Urothelium cell line (cell line): Measurements from ENCODE around the gene FBXO38.
A peak's percentile ranks its signal among the peaks of the same experiment; 100 is the strongest.

ENCODE experiments used
- DNase-seq: peaks from one replicate; pipeline ENCODE4 v3.0.0; 2011; ENCODE audit warnings: low spot score, mixed read lengths
- FAIRE-seq: peaks from 2 replicates; lab custom pipeline; 2011; peaks lifted over from hg19 to GRCh38; lab: Jason Lieb, UNC

FBXO38 gene

GRCh38 chr5:148381906-148382305 lies 1.9 kb upstream of the FBXO38 start:
- peak; percentile 22 for DNase-seq
- FAIRE-seq = no peak

- peak; percentile 3 for DNase-seq
- no peak for FAIRE-seq
Observed at GRCh38 chr5:148382961-148383360, 797 bp upstream of the FBXO38 start.

- DNase-seq (peak; percentile 11), FAIRE-seq (no peak)
Observed at GRCh38 chr5:148384380-148384737, 601 bp downstream of the FBXO38 start.

DNA sequence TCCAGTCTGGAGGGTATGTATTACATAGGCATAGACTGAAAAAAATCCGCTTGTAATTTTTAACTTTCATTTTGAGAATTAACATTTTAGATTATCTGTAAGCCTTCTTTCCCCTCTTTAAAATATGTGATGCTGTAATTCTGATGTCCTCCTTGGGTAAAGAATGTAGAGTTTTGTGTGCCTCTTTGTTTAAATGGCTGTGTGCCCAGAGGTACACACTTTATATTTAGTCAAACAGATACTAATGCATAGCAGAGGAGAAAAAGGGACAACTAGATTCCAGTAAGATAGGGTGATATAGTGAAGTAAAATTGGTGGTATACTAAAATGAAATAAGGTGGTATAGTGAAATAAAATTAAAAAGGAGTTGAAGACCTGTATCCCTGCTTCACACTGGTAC lies 1.3 kb downstream of the FBXO38 start:
- DNase-seq (no peak), FAIRE-seq (no peak)

DNA sequence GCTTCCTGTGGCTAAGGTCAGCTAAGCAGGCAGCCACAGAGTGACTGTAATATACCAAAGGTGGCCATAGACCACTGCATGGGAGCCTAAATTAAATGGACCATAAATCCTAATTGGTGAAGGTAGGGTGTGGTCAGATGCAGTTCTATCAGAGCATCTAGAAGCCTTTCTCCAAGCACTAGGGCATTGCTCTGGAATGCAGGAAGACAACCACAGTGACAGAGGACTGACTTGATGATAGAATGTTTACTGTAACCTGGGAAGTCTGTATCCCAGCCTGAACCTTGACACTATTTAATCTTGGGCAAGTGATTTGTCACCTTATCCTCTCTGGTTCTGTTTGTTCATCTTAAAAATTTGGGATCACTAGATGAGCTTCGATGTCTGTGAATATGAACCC lies 2.3 kb downstream of the FBXO38 start:
- no peak for FAIRE-seq
- no peak for DNase-seq

GRCh38 chr5:148387325-148387724 lies 3.6 kb downstream of the FBXO38 start:
- DNase-seq = no peak
- FAIRE-seq = no peak

- no peak for DNase-seq
- FAIRE-seq = no peak
Observed at GRCh38 chr5:148388696-148389095, 4.9 kb downstream of the FBXO38 start.

GRCh38 chr5:148390914-148391313 lies 7.2 kb downstream of the FBXO38 start:
- DNase-seq = no peak
- no peak for FAIRE-seq

DNA sequence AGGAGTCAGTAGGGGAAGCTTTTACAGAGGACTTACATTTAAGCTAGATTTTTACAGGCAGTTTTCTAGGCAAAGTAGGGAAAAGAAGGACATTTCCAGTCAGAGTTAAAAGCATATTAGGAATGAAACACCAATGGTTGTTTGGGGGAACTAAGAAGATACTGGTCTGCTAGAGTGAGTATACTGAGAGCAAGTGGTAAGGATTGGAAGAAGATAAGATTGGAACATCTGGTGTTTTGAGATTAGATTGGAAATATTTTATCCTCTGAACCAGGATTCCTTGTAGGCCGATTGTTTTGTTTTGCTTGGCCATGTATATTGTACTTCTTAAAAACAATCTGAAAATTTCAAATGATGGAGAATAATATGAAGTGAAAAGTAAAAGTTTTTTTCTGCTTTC lies 7.7 kb downstream of the FBXO38 start:
- no peak for DNase-seq
- no peak for FAIRE-seq

DNA sequence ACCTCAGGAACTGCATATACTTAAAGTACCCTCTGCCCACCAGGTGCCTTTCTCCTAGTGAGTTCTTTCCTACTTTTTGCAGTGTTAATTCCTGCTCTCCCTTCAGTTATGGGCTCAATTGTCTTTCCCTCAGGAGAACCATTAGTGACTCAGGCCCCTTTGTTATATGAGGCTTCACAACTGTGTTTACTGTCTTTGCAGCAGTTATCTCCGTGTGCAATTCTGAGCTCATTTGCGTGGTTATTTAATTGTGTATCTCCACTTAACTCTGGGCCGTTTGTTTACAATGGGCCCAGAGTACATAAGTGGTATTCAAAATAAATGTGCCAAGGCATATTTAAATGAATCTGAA lies 9.6 kb downstream of the FBXO38 start:
- DNase-seq (no peak), FAIRE-seq (no peak)

DNA sequence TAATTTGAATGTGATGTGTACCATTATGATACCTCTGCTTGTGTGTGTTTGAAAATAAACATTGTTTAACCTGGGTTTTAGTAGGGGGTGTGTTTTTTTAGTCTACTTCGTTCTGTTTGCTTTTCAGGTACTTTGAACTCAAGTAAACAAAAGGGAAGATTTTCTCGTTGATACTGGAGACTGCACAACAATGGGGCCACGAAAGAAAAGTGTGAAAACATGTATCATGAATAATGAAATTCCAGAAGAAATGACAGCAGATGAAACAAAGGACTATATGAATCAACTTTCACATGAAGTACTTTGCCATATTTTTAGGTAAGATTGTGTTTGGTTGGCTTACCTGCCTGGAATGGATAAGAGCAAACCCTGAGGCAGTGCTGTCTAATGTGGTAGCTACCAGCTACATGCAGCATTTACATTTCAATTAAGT lies 10.8 kb downstream of the FBXO38 start:
- FAIRE-seq (no peak), DNase-seq (no peak)

DNA sequence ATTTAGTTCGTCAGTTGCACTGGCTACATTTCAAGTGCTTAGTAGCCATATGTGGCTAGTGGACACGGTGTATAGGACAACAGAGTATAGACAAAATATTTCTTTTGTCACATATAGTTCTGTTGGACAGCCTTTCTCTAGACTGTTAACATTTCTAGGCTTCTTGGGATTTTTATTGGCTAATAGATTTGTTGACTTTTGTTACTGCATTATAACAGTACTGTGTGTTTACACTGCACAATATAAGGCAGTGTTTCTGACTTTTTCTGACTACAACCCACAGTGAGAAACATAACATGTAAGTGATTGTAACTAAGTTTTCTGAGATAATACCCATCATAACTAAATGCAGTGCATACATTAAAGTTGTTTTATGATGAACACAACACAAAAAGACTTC lies 11.3 kb downstream of the FBXO38 start:
- DNase-seq (no peak), FAIRE-seq (no peak)

DNA sequence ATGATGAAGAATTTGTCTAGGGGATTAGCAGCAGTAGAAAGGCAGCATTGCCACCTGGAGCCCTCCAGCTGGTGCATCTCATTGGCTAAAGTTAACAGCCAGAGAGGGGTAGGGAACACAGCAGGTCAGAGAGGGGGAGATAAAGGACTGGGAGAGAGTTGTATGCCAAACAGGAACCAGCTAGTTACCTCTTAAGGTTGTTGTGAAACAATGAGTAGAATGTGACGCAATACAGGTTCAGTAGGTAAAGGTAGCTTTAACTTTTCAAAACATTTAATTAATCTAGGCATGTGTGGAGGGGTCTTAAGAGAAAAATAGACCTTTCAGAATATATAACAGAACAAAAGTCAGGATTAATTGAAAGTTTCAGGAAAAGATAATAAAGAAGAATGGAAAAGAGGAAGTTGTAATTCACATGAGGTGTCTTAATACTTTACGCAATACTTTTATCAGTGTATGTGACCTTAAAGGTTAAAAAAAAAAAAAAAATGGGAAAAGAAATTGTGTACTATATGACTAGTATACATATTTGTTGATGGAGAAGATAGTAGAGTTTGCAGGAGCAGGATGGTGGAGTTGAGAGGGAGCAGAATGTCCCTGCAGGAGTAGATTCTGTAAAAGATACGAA lies 14.3 kb downstream of the FBXO38 start:
- DNase-seq (no peak), FAIRE-seq (no peak)

DNA sequence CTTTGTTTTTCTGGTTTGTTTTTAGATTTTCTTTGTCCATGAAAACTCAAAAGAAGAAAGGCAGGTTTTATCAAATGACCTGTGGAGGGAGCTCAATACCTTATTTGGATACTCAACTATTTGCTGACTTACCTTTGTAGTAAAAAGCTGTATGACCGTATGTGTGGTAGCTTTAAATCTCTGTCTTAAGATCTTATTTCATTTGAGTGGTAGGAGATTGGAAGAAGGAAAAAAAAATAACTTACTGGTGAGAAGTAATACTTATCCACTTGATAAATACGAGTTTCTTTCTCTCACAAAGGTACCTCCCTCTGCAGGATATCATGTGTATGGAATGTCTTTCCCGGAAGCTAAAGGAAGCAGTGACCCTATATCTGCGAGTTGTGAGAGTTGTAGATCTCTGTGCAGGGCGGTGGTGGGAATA lies 15.0 kb downstream of the FBXO38 start:
- DNase-seq (no peak), FAIRE-seq (no peak)

DNA sequence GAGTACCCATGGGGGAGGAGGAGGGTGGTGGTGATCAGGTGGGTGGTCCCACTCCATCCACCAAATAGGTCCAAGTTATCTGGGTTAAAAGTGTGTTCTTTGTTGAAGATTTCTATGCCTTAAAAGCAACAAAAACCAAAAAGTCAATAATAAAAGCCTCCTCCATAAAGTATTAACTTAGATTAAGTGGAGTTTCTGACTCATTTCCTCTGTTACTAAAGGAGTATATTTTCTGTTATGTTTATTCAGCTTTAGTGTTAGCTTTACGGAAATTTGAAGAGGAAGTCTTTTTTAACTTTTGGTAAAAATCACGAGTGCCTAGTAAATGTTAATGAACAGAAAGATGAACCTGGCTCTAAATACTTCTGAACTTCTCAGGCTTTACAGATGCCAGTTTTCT lies 17.8 kb downstream of the FBXO38 start:
- DNase-seq = no peak

DNA sequence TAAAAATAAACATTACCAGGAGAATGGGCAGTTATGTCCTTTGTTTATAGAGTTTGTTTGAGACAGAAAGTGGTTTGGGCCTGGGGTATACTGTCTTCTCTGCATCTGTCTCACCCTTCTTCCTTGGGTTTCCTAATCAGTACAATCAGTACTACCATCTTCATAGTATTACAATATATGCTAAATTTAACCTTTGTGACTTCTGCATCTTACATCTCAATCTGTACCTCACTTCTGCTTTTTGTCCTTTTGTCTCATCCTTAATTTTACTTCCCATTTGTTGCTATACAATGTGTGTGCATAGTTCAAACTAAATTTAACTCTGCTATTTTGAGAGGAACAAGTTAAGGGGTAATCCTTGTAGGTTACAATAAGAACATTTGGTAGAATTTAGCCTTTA lies 19.6 kb downstream of the FBXO38 start:
- DNase-seq (no peak), FAIRE-seq (no peak)

More for the DNA sequence above, 17.8 kb downstream of the FBXO38 start:
- FAIRE-seq = no peak

DNA sequence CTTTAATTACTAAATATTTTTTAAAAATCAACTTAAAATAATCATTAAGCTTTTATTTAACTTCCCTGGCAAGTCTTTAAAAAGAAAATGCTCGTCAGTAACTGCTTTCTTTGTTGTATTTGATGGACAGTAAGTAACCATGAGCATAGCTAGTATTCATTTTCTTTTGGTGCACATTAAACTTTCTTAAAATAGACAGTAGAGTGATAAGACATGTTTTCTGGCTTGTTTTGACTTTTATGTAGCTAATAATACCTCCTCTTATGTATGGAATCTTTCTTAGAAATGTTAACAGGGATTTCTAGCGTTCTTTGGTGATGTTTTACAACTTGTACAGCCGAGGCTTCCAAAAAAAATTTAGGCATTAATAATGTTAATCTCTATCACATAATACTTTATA lies 22.6 kb downstream of the FBXO38 start:
- FAIRE-seq (no peak), DNase-seq (no peak)

GRCh38 chr5:148408092-148408491 lies 24.3 kb downstream of the FBXO38 start:
- no peak for DNase-seq
- no peak for FAIRE-seq

DNA sequence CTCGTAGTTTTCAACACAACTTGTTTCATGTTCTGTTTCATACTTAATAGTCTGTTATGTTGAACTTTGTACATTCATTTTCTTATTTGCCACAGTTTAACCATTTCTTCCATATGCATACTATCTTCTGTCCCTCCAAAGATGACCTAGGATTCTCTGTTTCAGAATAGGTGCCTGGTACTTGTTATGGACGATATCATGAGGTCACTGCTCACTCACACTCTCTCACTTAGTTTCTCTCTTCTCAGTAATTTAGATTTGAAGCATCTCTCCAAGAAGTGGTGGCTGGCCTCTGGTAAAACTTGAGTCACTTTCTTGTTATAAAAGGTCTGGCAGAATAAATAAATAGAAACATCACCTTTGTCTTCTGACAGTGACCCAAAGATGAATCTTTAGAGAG lies 28.4 kb downstream of the FBXO38 start:
- DNase-seq (no peak), FAIRE-seq (no peak)

GRCh38 chr5:148414833-148415232 lies 31.1 kb downstream of the FBXO38 start:
- FAIRE-seq (no peak), DNase-seq (no peak)

DNA sequence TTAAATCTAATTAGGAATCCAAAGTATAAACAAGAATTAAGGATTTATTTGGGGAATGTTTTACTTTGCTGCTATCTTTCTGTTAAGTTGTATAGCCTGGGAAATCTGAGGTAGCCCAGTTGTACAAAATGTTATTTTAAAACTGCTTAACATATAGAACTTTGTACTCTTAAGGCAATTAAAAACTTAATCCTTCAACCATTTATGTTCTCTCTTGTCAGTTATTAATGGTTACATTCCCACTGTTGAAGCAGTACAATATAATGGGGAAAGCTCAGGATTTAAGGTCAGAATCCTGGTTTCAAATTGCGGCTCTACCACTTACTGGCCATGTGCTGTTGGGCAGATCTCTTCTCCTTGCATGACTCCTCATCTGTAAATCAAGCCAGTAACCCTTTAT lies 32.7 kb downstream of the FBXO38 start:
- FAIRE-seq (no peak), DNase-seq (no peak)

DNA sequence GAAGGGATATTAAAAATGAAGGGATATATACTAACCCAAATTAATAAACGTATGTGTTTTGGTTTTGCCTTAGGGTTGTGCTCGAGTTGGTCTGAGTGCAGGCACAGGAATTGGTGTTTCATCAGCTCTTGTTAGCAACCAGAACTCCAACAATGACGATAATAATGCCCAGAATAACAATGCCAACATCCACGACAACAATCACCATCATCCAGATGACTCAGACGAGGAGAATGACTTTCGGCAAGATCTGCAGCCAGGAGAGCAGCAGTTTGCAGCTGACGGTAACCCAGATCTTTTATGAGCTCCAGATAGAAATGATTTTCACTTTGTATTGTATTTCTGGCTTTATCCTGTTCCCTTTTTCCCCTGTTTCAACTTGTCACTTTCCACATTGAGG lies 33.2 kb downstream of the FBXO38 start:
- FAIRE-seq (peak; percentile 5), DNase-seq (no peak)

DNA sequence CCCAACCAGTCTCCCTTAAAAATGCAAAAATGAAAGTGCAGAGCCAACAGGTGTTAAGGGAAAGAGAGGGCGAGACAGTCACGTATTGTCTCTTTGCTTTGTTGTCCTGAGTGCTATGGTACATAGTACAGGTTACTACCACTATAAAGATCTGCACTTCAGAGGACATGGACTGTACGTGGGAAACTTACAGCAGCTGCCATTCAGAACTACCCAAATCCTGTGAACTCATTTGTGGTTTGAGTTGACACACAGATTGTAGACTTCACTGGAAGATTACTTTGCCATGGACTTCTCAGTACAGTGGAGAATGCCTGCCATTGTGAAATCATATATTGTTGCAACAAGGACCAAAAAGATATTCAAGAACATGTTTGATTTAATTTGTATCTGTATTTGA lies 34.8 kb downstream of the FBXO38 start:
- FAIRE-seq (no peak), DNase-seq (no peak)

DNA sequence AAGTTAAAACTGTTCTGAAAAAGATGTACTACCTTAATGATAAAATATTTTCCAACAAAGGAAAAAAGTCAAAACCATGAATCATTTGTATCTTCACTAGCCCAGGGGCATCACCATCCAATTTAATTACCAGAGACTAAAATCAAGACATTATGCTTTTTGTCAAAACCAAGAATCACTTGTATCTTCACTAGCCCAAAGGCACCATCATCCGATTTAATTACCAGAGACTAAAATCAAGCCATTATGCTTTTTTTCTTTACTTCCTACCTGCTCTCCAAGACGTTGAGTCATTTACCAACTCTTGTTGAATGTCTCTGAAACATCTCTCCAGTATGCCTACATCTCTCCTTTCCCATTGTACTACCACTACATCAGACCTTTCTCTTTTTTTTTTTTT lies 37.9 kb downstream of the FBXO38 start:
- DNase-seq = no peak

More for the DNA sequence above, 37.9 kb downstream of the FBXO38 start:
- FAIRE-seq = no peak
